ENCODE measurements around the gene ATM. TPM values are rescaled to one million over a fixed set of nuclear protein-coding genes. Genes with fewer than 3 reads are reported as not detected.

The ATM gene
- total and polyA plus RNA-seq, 2 donors from 2014 or later, result 11.7 to 83.3 TPM

- Histone ChIP-seq H3K27ac (ENCODE audit: low read depth in 2 of 2, low read length in 2 of 2) (no peak overlapping the region), H3K9me3 (ENCODE audit: control insufficient read depth in 2 of 3, insufficient read depth in 1 of 3, low read length in 3 of 3) (peaks cover 0 to 2% (median 0%) of the 10 kb centered on the region in 3 donors), H3K27me3 (ENCODE audit: control insufficient read depth, insufficient read depth, low read length) (no peaks in the 10 kb centered on the region), H3K4me3 (ENCODE audit: low read length in 3 of 3) (no peak overlapping the region), H3K9ac (ENCODE audit: low read length in 3 of 3) (no peak overlapping the region), H3K36me3 (ENCODE audit: control insufficient read depth in 2 of 3, insufficient read depth in 3 of 3, low read length in 3 of 3) (peaks cover 8 to 14% (median 9%) of the 10 kb centered on the region in 3 donors), H3K4me1 (ENCODE audit: control insufficient read depth in 2 of 3, insufficient read depth in 2 of 3, low read depth in 1 of 3, low read length in 3 of 3) (no peaks in the 10 kb centered on the region)
- DNase-seq (no peak), FAIRE-seq (no peak)
- intact Hi-C loops (cut with DNase I), result no loop called here
- no peak for TF ChIP-seq CTCF (IDR thresholded peaks at IDR 0.05; ENCODE audit: borderline replicate concordance, extremely low read depth, insufficient read depth)
Observed at GRCh38 chr11:108204929-108205499, 17.9 kb upstream of the ATM start.

GRCh38 chr11:108206171-108206570 lies 16.7 kb upstream of the ATM start:
- no peak for TF ChIP-seq CTCF (IDR thresholded peaks at IDR 0.05; ENCODE audit: borderline replicate concordance, extremely low read depth, insufficient read depth)
- H3K4me1 ChIP-seq (ENCODE audit: control insufficient read depth in 2 of 3, insufficient read depth in 2 of 3, low read depth in 1 of 3, low read length in 3 of 3), result no peaks in the 10 kb centered on the region
- peaks cover 0 to 2% (median 0%) of the 10 kb centered on the region in 3 donors for H3K9me3 ChIP-seq (ENCODE audit: control insufficient read depth in 2 of 3, insufficient read depth in 1 of 3, low read length in 3 of 3)
- H3K4me3 ChIP-seq (ENCODE audit: low read length in 3 of 3), result no peak overlapping the region
- no peak overlapping the region for H3K9ac ChIP-seq (ENCODE audit: low read length in 3 of 3)
- no peak overlapping the region for H3K27ac ChIP-seq (ENCODE audit: low read depth in 2 of 2, low read length in 2 of 2)
- H3K36me3 ChIP-seq (ENCODE audit: control insufficient read depth in 2 of 3, insufficient read depth in 3 of 3, low read length in 3 of 3), result peaks cover 8 to 16% (median 9%) of the 10 kb centered on the region in 3 donors
- no peaks in the 10 kb centered on the region for H3K27me3 ChIP-seq (ENCODE audit: control insufficient read depth, insufficient read depth, low read length)
- no peak for FAIRE-seq
- intact Hi-C loops (cut with DNase I), result no loop called here
- no peak for DNase-seq

GRCh38 chr11:108206969-108207682 lies 15.7 kb upstream of the ATM start:
- Histone ChIP-seq H3K27ac (ENCODE audit: low read depth in 2 of 2, low read length in 2 of 2) (no peak overlapping the region), H3K4me1 (ENCODE audit: control insufficient read depth in 2 of 3, insufficient read depth in 2 of 3, low read depth in 1 of 3, low read length in 3 of 3) (no peaks in the 10 kb centered on the region), H3K4me3 (ENCODE audit: low read length in 3 of 3) (no peak overlapping the region), H3K9me3 (ENCODE audit: control insufficient read depth in 2 of 3, insufficient read depth in 1 of 3, low read length in 3 of 3) (peaks cover 0 to 2% (median 0%) of the 10 kb centered on the region in 3 donors), H3K27me3 (ENCODE audit: control insufficient read depth, insufficient read depth, low read length) (no peaks in the 10 kb centered on the region), H3K36me3 (ENCODE audit: control insufficient read depth in 2 of 3, insufficient read depth in 3 of 3, low read length in 3 of 3) (peaks cover 8 to 16% (median 9%) of the 10 kb centered on the region in 3 donors), H3K9ac (ENCODE audit: low read length in 3 of 3) (no peak overlapping the region)
- DNase-seq, result no peak
- intact Hi-C loops (cut with DNase I), result no loop called here
- TF ChIP-seq CTCF (IDR thresholded peaks at IDR 0.05; ENCODE audit: borderline replicate concordance, extremely low read depth, insufficient read depth), result no peak
- no peak for FAIRE-seq

Data from kidney (tissue), 14 donors.